CD4-positive, alpha-beta memory T cell (primary cell): ENCODE data around the gene PLCL2. TPM values are rescaled to one million over a fixed set of nuclear protein-coding genes. Genes with fewer than 3 reads are reported as not detected.
A peak's percentile ranks its signal among the peaks of the same experiment; 100 is the strongest.
"Not testable (repeated sequence)": the region's sequence is repeated elsewhere in the genome, so short reads cannot be mapped to it uniquely, and the experiment has no call there.

Experiments used
- CTCF ChIA-PET: fragments of 350-600 bp; sonication (Branson Sonifier 250); formaldehyde crosslinking; loops from one replicate; lab custom pipeline; 2021; ENCODE audit warnings: inconsistent platforms; ENCODE audit not compliant: partially characterized antibody; lab: Charles Lee
- POLR2A ChIA-PET: fragments of 350-600 bp; sonication (Branson Sonifier 250); formaldehyde crosslinking; loops from one replicate; lab custom pipeline; 2021; ENCODE audit not compliant: partially characterized antibody; lab: Charles Lee
- DNase-seq, 5 donors: peaks; one replicate each; pipeline versions ENCODE4 v3.0.0 to v3.0.0-alpha.2; 2020 to 2022; ENCODE audit warnings: mixed read lengths in 1 of 5
- H3K27ac ChIP-seq: one replicate; pipeline ENCODE4 v1.7.0; 2013; ENCODE audit warnings: low read depth, low read length
- H3K27me3 ChIP-seq: 2 replicates; pipeline ENCODE4 v1.7.0; 2013; ENCODE audit warnings: mild to moderate bottlenecking, low read length, moderate library complexity; ENCODE audit not compliant: insufficient read depth
- H3K36me3 ChIP-seq: 2 replicates; pipeline ENCODE4 v1.7.0; 2013; ENCODE audit warnings: mild to moderate bottlenecking, low read length, moderate library complexity; ENCODE audit not compliant: insufficient read depth
- H3K4me1 ChIP-seq: 2 replicates; pipeline ENCODE4 v1.7.0; 2013; ENCODE audit warnings: mild to moderate bottlenecking, low read length, moderate library complexity; ENCODE audit not compliant: insufficient read depth
- H3K4me3 ChIP-seq, 2 donors: one replicate each; pipeline ENCODE4 v1.7.0; 2013; ENCODE audit warnings: low read length in 2 of 2, mild to moderate bottlenecking in 1 of 2
- H3K9me3 ChIP-seq, 2 donors: one replicate each; pipeline ENCODE4 v1.7.0; 2013; ENCODE audit warnings: low read length in 2 of 2, control low read depth in 1 of 2; ENCODE audit not compliant: control insufficient read depth in 1 of 2
- H3K27ac Mint-ChIP-seq, 7 donors: one replicate each; pipeline ENCODE4 v1.8.0; 2020 to 2021; ENCODE audit warnings: mixed read lengths in 7 of 7, mild to moderate bottlenecking in 6 of 7, inconsistent platforms in 3 of 7, moderate library complexity in 3 of 7
- H3K27me3 Mint-ChIP-seq, 2 donors: one replicate each; pipeline ENCODE4 v1.8.0; 2020 to 2021; ENCODE audit warnings: mixed read lengths in 2 of 2
- H3K36me3 Mint-ChIP-seq, 2 donors: one replicate each; pipeline ENCODE4 v1.8.0; 2020 to 2021; ENCODE audit warnings: mixed read lengths in 2 of 2, inconsistent platforms in 1 of 2, mild to moderate bottlenecking in 1 of 2
- H3K4me1 Mint-ChIP-seq, 4 donors: one replicate each; pipeline ENCODE4 v1.8.0; 2020 to 2021; ENCODE audit warnings: mixed read lengths in 4 of 4, mild to moderate bottlenecking in 1 of 4
- H3K4me3 Mint-ChIP-seq, 8 donors: one replicate each; pipeline ENCODE4 v1.8.0; 2020 to 2021; ENCODE audit warnings: mixed read lengths in 8 of 8, mild to moderate bottlenecking in 7 of 8, moderate library complexity in 6 of 8, inconsistent platforms in 3 of 8
- H3K9me3 Mint-ChIP-seq, 8 donors: one replicate each; pipeline ENCODE4 v1.8.0; 2020 to 2021; ENCODE audit warnings: mixed read lengths in 8 of 8, mild to moderate bottlenecking in 5 of 8, inconsistent platforms in 3 of 8, moderate library complexity in 1 of 8
- intact Hi-C: fragments of 100-400 bp; cut with micrococcal nuclease; formaldehyde crosslinking; loops from one replicate; pipeline ENCODE4 v1.15.1; 2023
- polyA plus RNA-seq, 2 donors: library from polyadenylated mRNA; unstranded; fragments of 300-500 nt; fragmentation: Illumina TruSeq; gene quantifications; one replicate each; pipeline ENCODE4 v1.2.3, GENCODE V29; 2021
- total RNA-seq, 2 experiments: library from RNA; stranded (reverse); gene quantifications; one replicate each; pipeline ENCODE4 v1.2.3, GENCODE V29; 2021

Gene PLCL2
- total and polyA plus RNA-seq, 4 experiments from 2014 or later: 64.5 to 89.4 (median 68.1) TPM

GRCh38 chr3:16942955-16943354 lies 58.2 kb downstream of the PLCL2 start:
- Histone ChIP-seq H3K4me3 (no peak overlapping the region), H3K9me3 (no peaks in the 10 kb centered on the region), H3K4me1 (peaks cover 52% of the 10 kb centered on the region), H3K27ac (no peak overlapping the region), H3K27me3 (no peaks in the 10 kb centered on the region), H3K36me3 (no peaks in the 10 kb centered on the region)
- POLR2A ChIA-PET: interaction anchor here (0.6 to 0.7 kb wide), 2 partner anchors 25 to 37 kb away, joined by 3 read pairs; no protein-coding TSS in a partner anchor
- Mint-ChIP-seq H3K36me3 (peaks cover 14 to 15% of the 10 kb centered on the region in 2 donors), H3K27ac (peak overlapping the region in 4 of 7 donors; percentile 2 to 63 (median 55)), H3K4me3 (peak overlapping the region in 3 of 8 donors; percentile 13 to 47 (median 43)), H3K4me1 (peaks cover 63 to 79% (median 74%) of the 10 kb centered on the region in 4 donors), H3K27me3 (no peaks in the 10 kb centered on the region), H3K9me3 (peaks cover 0 to 1% (median 0%) of the 10 kb centered on the region in 8 donors)
- CTCF ChIA-PET: no interaction called here
- DNase-seq: no peak
- intact Hi-C loops: no loop called here

DNA sequence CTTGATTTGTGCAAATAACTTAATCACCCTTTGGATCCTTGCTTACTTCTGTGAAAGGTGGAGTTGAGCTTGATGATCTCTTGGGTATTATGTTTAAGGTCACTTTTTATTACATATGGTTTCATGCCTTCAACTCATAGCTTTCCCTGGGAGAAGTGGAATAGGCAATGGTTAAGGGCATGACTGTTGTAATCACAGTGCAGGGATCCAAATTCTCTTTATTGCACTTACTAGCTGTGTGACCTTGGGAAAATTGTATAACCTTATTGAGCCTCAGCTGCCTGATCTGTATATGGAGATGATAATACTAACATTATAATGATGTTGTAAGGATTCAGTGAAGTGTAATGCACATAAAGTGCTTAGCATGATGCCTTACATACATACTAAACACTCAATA lies 59.1 kb downstream of the PLCL2 start:
- H3K4me3 Mint-ChIP-seq: peak overlapping the region in 1 of 8 donors; percentile 41
- peaks cover 14 to 15% of the 10 kb centered on the region in 2 donors for H3K36me3 Mint-ChIP-seq
- H3K4me1 Mint-ChIP-seq: peaks cover 64 to 81% (median 75%) of the 10 kb centered on the region in 4 donors
- no peak for DNase-seq
- Histone ChIP-seq H3K4me3 (no peak overlapping the region), H3K27me3 (no peaks in the 10 kb centered on the region), H3K4me1 (peaks cover 49% of the 10 kb centered on the region), H3K9me3 (no peaks in the 10 kb centered on the region), H3K36me3 (no peaks in the 10 kb centered on the region), H3K27ac (no peak overlapping the region)
- H3K27me3 Mint-ChIP-seq: no peaks in the 10 kb centered on the region
- ChIA-PET POLR2A (interaction anchor here (0.7 to 0.9 kb wide), 2 partner anchors 26 to 60 kb away, joined by 3 read pairs; partner anchors contain the start of gene PLCL2), CTCF (no interaction called here)
- peaks cover 0 to 1% (median 0%) of the 10 kb centered on the region in 8 donors for H3K9me3 Mint-ChIP-seq
- peak overlapping the region in 1 of 7 donors; percentile 15 for H3K27ac Mint-ChIP-seq
- intact Hi-C loops: no loop called here

- intact Hi-C loops: no loop called here
- DNase-seq: no peak
- H3K9me3 ChIP-seq: no peaks in the 10 kb centered on the region
- Mint-ChIP-seq H3K27ac (peak overlapping the region in 2 of 7 donors; percentile 26 to 43), H3K27me3 (no peaks in the 10 kb centered on the region), H3K9me3 (peaks cover 0 to 1% (median 0%) of the 10 kb centered on the region in 8 donors), H3K4me1 (peaks cover 64 to 81% (median 74%) of the 10 kb centered on the region in 4 donors), H3K36me3 (peaks cover 14 to 15% of the 10 kb centered on the region in 2 donors), H3K4me3 (no peak overlapping the region)
- POLR2A ChIA-PET: interaction anchor here (0.9 kb wide), 1 partner anchor 60 kb away, joined by 3 read pairs; the partner anchor contains the start of gene PLCL2
- no peak overlapping the region for H3K27ac ChIP-seq
- CTCF ChIA-PET: no interaction called here
- no peaks in the 10 kb centered on the region for H3K27me3 ChIP-seq
- H3K4me3 ChIP-seq: no peak overlapping the region
- H3K36me3 ChIP-seq: no peaks in the 10 kb centered on the region
- peaks cover 52% of the 10 kb centered on the region for H3K4me1 ChIP-seq
Measured at GRCh38 chr3:16944356-16944755, 59.6 kb downstream of the PLCL2 start.

DNA sequence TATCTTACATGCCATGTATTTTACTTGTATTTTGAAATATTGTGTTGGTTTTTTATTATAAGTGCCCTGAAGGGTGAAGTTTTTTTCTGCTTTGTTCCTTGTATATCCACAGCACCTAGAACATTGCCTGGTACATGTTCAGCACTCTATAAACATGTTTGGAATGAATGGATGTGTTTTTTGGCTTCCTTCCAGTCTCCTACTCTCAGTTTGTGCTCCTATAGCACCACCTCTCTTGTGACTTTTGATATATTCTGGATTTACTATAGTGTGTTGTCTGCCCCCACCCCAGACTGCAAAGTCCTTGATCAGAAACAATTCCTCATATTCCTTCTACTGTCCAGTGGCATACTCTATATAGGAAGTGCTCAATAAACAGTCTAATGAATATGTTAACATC lies 60.6 kb downstream of the PLCL2 start:
- Histone ChIP-seq H3K27me3 (no peaks in the 10 kb centered on the region), H3K9me3 (no peaks in the 10 kb centered on the region), H3K4me1 (peaks cover 53% of the 10 kb centered on the region), H3K27ac (no peak overlapping the region), H3K4me3 (no peak overlapping the region), H3K36me3 (no peaks in the 10 kb centered on the region)
- no peak for DNase-seq
- POLR2A ChIA-PET: no interaction called here
- CTCF ChIA-PET: no interaction called here
- H3K36me3 Mint-ChIP-seq: peaks cover 14 to 15% of the 10 kb centered on the region in 2 donors
- H3K4me3 Mint-ChIP-seq: no peak overlapping the region
- peaks cover 0 to 1% (median 0%) of the 10 kb centered on the region in 8 donors for H3K9me3 Mint-ChIP-seq
- intact Hi-C loops: no loop called here
- H3K4me1 Mint-ChIP-seq: peaks cover 63 to 80% (median 74%) of the 10 kb centered on the region in 4 donors
- H3K27ac Mint-ChIP-seq: peak overlapping the region in 3 of 7 donors; percentile 3 to 44 (median 33)
- H3K27me3 Mint-ChIP-seq: no peaks in the 10 kb centered on the region

- Mint-ChIP-seq H3K9me3 (peaks cover 0 to 2% (median 0%) of the 10 kb centered on the region in 8 donors), H3K27me3 (no peaks in the 10 kb centered on the region), H3K36me3 (peaks cover 7 to 8% of the 10 kb centered on the region in 2 donors), H3K27ac (peak overlapping the region in 1 of 7 donors; percentile 79), H3K4me1 (peaks cover 39 to 59% (median 47%) of the 10 kb centered on the region in 4 donors), H3K4me3 (peak overlapping the region in 3 of 8 donors; percentile 18 to 57 (median 40))
- DNase-seq: no peak
- Histone ChIP-seq H3K9me3 (no peaks in the 10 kb centered on the region), H3K36me3 (no peaks in the 10 kb centered on the region), H3K4me3 (no peak overlapping the region), H3K4me1 (peaks cover 27% of the 10 kb centered on the region), H3K27ac (no peak overlapping the region), H3K27me3 (no peaks in the 10 kb centered on the region)
- POLR2A ChIA-PET: no interaction called here
- CTCF ChIA-PET: interaction anchor here (1.0 kb wide), 1 partner anchor 22 kb away, joined by 3 read pairs; no protein-coding TSS in a partner anchor
- intact Hi-C loops: no loop called here
Measured at GRCh38 chr3:16950282-16950681, 65.5 kb downstream of the PLCL2 start.

- H3K9me3 Mint-ChIP-seq: peaks cover 0 to 2% (median 0%) of the 10 kb centered on the region in 8 donors
Measured at GRCh38 chr3:16950845-16951244, 66.1 kb downstream of the PLCL2 start.

GRCh38 chr3:16957852-16958251 lies 73.1 kb downstream of the PLCL2 start:
- H3K27ac ChIP-seq, H3K36me3 ChIP-seq, H3K9me3 Mint-ChIP-seq, DNase-seq, H3K9me3 ChIP-seq, H3K27me3 Mint-ChIP-seq, CTCF ChIA-PET, H3K4me1 ChIP-seq, H3K4me3 Mint-ChIP-seq, H3K27me3 ChIP-seq, H3K4me3 ChIP-seq, intact Hi-C loops: not testable (repeated sequence)
- H3K4me1 Mint-ChIP-seq: peaks cover 31 to 61% (median 44%) of the 10 kb centered on the region in 4 donors
- H3K36me3 Mint-ChIP-seq: peaks cover 12 to 20% of the 10 kb centered on the region in 2 donors
- H3K27ac Mint-ChIP-seq: peak overlapping the region in 1 of 7 donors; percentile 23
- POLR2A ChIA-PET: interaction anchor here (0.6 kb wide), 1 partner anchor 116 kb away, joined by 3 read pairs; no protein-coding TSS in a partner anchor

More at GRCh38 chr3:16950845-16951244, 66.1 kb downstream of the PLCL2 start:
- peaks cover 1 to 2% of the 10 kb centered on the region in 2 donors for H3K36me3 Mint-ChIP-seq
- no peaks in the 10 kb centered on the region for H3K36me3 ChIP-seq
- H3K9me3 ChIP-seq: no peaks in the 10 kb centered on the region
- intact Hi-C loops: no loop called here
- ChIA-PET POLR2A (no interaction called here), CTCF (interaction anchor here (1.0 kb wide), 1 partner anchor 23 kb away, joined by 3 read pairs; no protein-coding TSS in a partner anchor)
- H3K4me3 ChIP-seq: no peak overlapping the region
- peak overlapping the region in 5 of 8 donors; percentile 4 to 57 (median 28) for H3K4me3 Mint-ChIP-seq
- peak overlapping the region in 2 of 7 donors; percentile 23 to 73 for H3K27ac Mint-ChIP-seq
- no peaks in the 10 kb centered on the region for H3K27me3 ChIP-seq
- H3K4me1 ChIP-seq: peaks cover 27% of the 10 kb centered on the region
- H3K27me3 Mint-ChIP-seq: no peaks in the 10 kb centered on the region
- DNase-seq: no peak
- H3K27ac ChIP-seq: no peak overlapping the region
- H3K4me1 Mint-ChIP-seq: peaks cover 33 to 53% (median 41%) of the 10 kb centered on the region in 4 donors
